Glomerular endothelial cell (primary cell): ENCODE measurements around the gene OR4D10. TPM values are rescaled to one million over a fixed set of nuclear protein-coding genes. Genes with fewer than 3 reads are reported as not detected.

Experiments used
- DNase-seq: peaks from one replicate; pipeline ENCODE4 v3.0.0-alpha.2; 2011; ENCODE audit warnings: low read depth, low spot score; ENCODE audit errors: extremely low read depth
- total RNA-seq: library from RNA; depleted of rRNA; stranded (reverse); fragments of >200 nt; gene quantifications from 2 replicates; pipeline ENCODE4 v1.2.3, GENCODE V29; 2015

OR4D10 gene
- total RNA-seq, 1 donor from 2014 or later: not detected

DNA sequence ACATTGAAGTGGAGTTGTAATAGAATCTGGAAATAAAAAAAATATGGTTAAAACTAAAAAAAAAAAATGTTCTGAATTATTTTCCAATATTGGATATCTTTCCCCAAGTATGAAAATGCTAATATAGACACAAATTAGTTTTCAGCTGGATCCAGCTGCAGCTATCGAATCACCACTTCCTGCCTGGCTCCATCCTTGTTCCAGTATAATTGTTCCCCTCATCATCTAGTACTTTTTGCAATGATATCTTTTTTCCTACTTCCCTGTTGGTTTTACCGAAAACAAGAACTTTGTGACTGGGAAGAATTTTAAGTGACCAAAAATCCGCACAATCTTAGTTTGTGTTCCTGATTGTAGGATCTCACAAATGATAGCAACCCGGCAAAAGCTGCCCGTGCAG lies 47.6 kb downstream of the OR4D10 start:
- DNase-seq: no peak

DNA sequence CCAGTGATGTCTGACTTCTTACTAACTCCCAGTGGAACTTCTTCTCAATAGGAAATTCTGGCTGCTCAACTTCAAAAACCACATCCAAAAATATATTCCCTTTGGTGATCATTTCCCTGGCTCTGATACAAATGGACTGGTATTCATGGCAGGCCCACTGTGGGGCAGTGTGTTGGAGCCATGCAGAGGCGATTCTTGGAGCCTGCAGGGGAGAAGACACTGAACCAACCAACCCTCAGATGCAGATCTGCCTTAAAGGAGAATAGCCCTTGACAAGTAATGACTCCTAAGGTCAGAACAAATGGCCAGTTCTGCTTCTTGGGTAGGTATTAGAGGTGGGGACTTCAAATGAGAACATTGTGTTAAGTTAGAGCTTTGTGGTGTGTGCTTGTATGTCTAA lies 50.4 kb downstream of the OR4D10 start:
- DNase-seq: no peak

DNA sequence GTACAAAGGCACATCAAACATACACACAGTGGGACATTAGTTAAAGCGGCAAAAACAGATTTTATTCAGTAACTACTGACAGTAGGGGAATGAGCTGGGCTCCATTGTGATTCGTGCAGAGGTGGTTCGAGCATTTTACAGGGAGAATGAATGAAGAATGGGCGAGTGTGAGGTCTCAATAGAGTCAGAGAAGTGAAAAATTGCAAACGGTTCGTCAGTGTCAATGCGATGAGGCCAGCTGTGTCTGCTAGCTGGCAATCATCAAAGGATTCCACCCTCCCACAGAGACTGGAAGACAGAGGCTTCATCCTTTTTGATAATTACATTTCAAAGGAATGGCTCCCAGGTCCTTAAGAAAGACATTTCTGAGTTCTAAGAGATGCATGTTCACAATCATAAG lies 55.6 kb downstream of the OR4D10 start:
- no peak for DNase-seq

Other genes with a start within 250 kb of the OR4D10 start
- gene OR5AN1, start 114.4 kb upstream of the OR4D10 start, total RNA-seq: not detected in 2 replicates
- not detected in 2 replicates for gene OR5A2, start 46.9 kb upstream of the OR4D10 start, total RNA-seq
- not detected in 2 replicates for gene OR5A1, start 36.8 kb upstream of the OR4D10 start, total RNA-seq
- not detected in 2 replicates for gene OR4D6, start 16.4 kb upstream of the OR4D10 start, total RNA-seq
- not detected in 2 replicates for gene OR4D11, start 30.3 kb downstream of the OR4D10 start, total RNA-seq
- gene OR4D9, start 38.2 kb downstream of the OR4D10 start, total RNA-seq: not detected in 2 replicates
- 26.7 and 33.3 TPM in 2 replicates for gene OSBP, start 142.5 kb downstream of the OR4D10 start, total RNA-seq
- 16.2 and 30.7 TPM in 2 replicates for gene PATL1, start 195.7 kb downstream of the OR4D10 start, total RNA-seq
- gene OR10V1, start 240.5 kb downstream of the OR4D10 start, total RNA-seq: not detected in 2 replicates